H9 (cell line): ENCODE results near the gene PKNOX2. TPM values are rescaled to one million over a fixed set of nuclear protein-coding genes. Genes with fewer than 3 reads are reported as not detected.

Experiments used
- DNase-seq: peaks from one replicate; pipeline ENCODE4 v3.0.0-alpha.2; 2017
- H2AFZ ChIP-seq: one replicate; pipeline ENCODE4 v1.6.1; 2013; ENCODE audit warnings: mild to moderate bottlenecking, low read length, control low read depth, moderate library complexity
- H2AK5ac ChIP-seq: 2 replicates; pipeline ENCODE4 v1.6.1; 2013; ENCODE audit warnings: low read length, control low read depth, mixed read lengths; ENCODE audit not compliant: insufficient read length
- H2BK120ac ChIP-seq: one replicate; pipeline ENCODE4 v1.6.1; 2013; ENCODE audit warnings: low read depth, mild to moderate bottlenecking, low read length, control low read depth, inconsistent platforms; ENCODE audit not compliant: poor library complexity, severe bottlenecking
- H2BK12ac ChIP-seq: 2 replicates; pipeline ENCODE4 v1.6.1; 2013; ENCODE audit warnings: low read length, control low read depth, mixed read lengths, low read depth; ENCODE audit not compliant: insufficient read length
- H2BK15ac ChIP-seq: 2 replicates; pipeline ENCODE4 v1.6.1; 2013; ENCODE audit warnings: low read depth, low read length, control low read depth
- H2BK20ac ChIP-seq: one replicate; pipeline ENCODE4 v1.6.1; 2013; ENCODE audit warnings: low read depth, mild to moderate bottlenecking, low read length, control low read depth, inconsistent platforms; ENCODE audit not compliant: poor library complexity, severe bottlenecking
- H2BK5ac ChIP-seq: 2 replicates; pipeline ENCODE4 v1.6.1; 2013; ENCODE audit warnings: low read length, control low read depth, mixed read lengths; ENCODE audit not compliant: insufficient read length
- H3K14ac ChIP-seq: 2 replicates; pipeline ENCODE4 v1.6.1; 2013; ENCODE audit warnings: low read length, control low read depth; ENCODE audit not compliant: insufficient read depth
- H3K18ac ChIP-seq: 2 replicates; pipeline ENCODE4 v1.6.1; 2013; ENCODE audit warnings: low read depth, mild to moderate bottlenecking, mixed read lengths, low read length, control low read depth; ENCODE audit not compliant: insufficient read length
- H3K23ac ChIP-seq: 2 replicates; pipeline ENCODE4 v1.6.1; 2013; ENCODE audit warnings: low read length, control low read depth, mixed read lengths, low read depth; ENCODE audit not compliant: insufficient read length
- H3K23me2 ChIP-seq: 2 replicates; pipeline ENCODE4 v1.6.1; 2013; ENCODE audit warnings: low read depth, mild to moderate bottlenecking, mixed read lengths, low read length, control low read depth; ENCODE audit not compliant: insufficient read length, poor library complexity, severe bottlenecking
- H3K27ac ChIP-seq: 2 replicates; pipeline ENCODE4 v1.5.1; 2013; ENCODE audit warnings: low read length, control low read depth, mixed read lengths, low read depth; ENCODE audit not compliant: insufficient read length
- H3K27me3 ChIP-seq: 2 replicates; pipeline ENCODE4 v1.6.1; 2013; ENCODE audit warnings: low read length, control low read depth, inconsistent platforms; ENCODE audit not compliant: insufficient read depth
- H3K4ac ChIP-seq: 2 replicates; pipeline ENCODE4 v1.6.1; 2013; ENCODE audit warnings: low read depth, mild to moderate bottlenecking, control low read depth, inconsistent platforms, low read length, moderate library complexity
- H3K4me1 ChIP-seq: 2 replicates; pipeline ENCODE4 v1.6.1; 2013; ENCODE audit warnings: low read length, control low read depth, inconsistent platforms; ENCODE audit not compliant: insufficient read depth
- H3K4me2 ChIP-seq: 2 replicates; pipeline ENCODE4 v1.6.1; 2013; ENCODE audit warnings: low read length, control low read depth, mixed read lengths; ENCODE audit not compliant: insufficient read length, insufficient read depth
- H3K56ac ChIP-seq: 2 replicates; pipeline ENCODE4 v1.6.1; 2013; ENCODE audit warnings: low read depth, mild to moderate bottlenecking, mixed read lengths, low read length, control low read depth; ENCODE audit not compliant: insufficient read length
- H3K79me1 ChIP-seq: 2 replicates; pipeline ENCODE4 v1.6.1; 2013; ENCODE audit warnings: low read depth, mild to moderate bottlenecking, moderate library complexity, low read length, control low read depth, inconsistent platforms; ENCODE audit not compliant: insufficient read depth, poor library complexity, severe bottlenecking
- H3K79me2 ChIP-seq: 2 replicates; pipeline ENCODE4 v1.6.1; 2013; ENCODE audit warnings: low read length, control low read depth, inconsistent platforms; ENCODE audit not compliant: insufficient read depth
- H3K9ac ChIP-seq: 2 replicates; pipeline ENCODE4 v1.6.1; 2013; ENCODE audit warnings: low read length, control low read depth, mixed read lengths; ENCODE audit not compliant: insufficient read length; ENCODE audit errors: extremely low read depth
- H3K9me3 ChIP-seq: one replicate; pipeline ENCODE4 v1.6.1; 2013; ENCODE audit warnings: low read depth, low read length, inconsistent platforms; ENCODE audit not compliant: control insufficient read depth
- H3T11ph ChIP-seq: one replicate; pipeline ENCODE4 v1.6.1; 2013; ENCODE audit warnings: mild to moderate bottlenecking, low read length, control low read depth, inconsistent platforms
- H4K20me1 ChIP-seq: one replicate; pipeline ENCODE4 v1.6.1; 2013; ENCODE audit not compliant: control insufficient read depth, insufficient read length, insufficient read depth
- H4K5ac ChIP-seq: 2 replicates; pipeline ENCODE4 v1.6.1; 2013; ENCODE audit warnings: low read depth, mild to moderate bottlenecking, mixed read lengths, low read length, control low read depth; ENCODE audit not compliant: insufficient read length
- H4K8ac ChIP-seq: replicated peaks from 2 replicates; pipeline ENCODE4 v1.6.1; 2013; ENCODE audit warnings: low read length, control low read depth, mixed read lengths, low read depth; ENCODE audit not compliant: insufficient read length
- H4K91ac ChIP-seq: 2 replicates; pipeline ENCODE4 v1.6.1; 2013; ENCODE audit warnings: low read depth, mild to moderate bottlenecking, moderate library complexity, mixed read lengths, low read length, control low read depth; ENCODE audit not compliant: insufficient read length
- H3K27ac Mint-ChIP-seq, 3 experiments: 2 replicates in 2 of 3; 3 replicates in 1 of 3; pipeline ENCODE4 v1.8.0; 2020 to 2021; ENCODE audit warnings: mixed read lengths in 3 of 3, mild to moderate bottlenecking in 1 of 3, moderate library complexity in 1 of 3
- H3K27me3 Mint-ChIP-seq: 2 replicates; pipeline ENCODE4 v1.8.0; 2021; ENCODE audit warnings: low read depth, mild to moderate bottlenecking, moderate library complexity, mixed read lengths
- H3K36me3 Mint-ChIP-seq, 3 experiments: 2 replicates in 2 of 3; 3 replicates in 1 of 3; pipeline ENCODE4 v1.8.0; 2020 to 2021; ENCODE audit warnings: low read depth in 3 of 3, mixed read lengths in 3 of 3; ENCODE audit not compliant: insufficient read depth in 1 of 3
- H3K4me1 Mint-ChIP-seq, 2 experiments: 2 replicates each; pipeline ENCODE4 v1.8.0; 2020; ENCODE audit warnings: mixed read lengths in 2 of 2
- H3K4me3 Mint-ChIP-seq, 2 experiments: 2 replicates in 1 of 2; 3 replicates in 1 of 2; pipeline ENCODE4 v1.8.0; 2020 to 2021; ENCODE audit warnings: mild to moderate bottlenecking in 2 of 2, mixed read lengths in 2 of 2, moderate library complexity in 1 of 2
- H3K9me3 Mint-ChIP-seq, 2 experiments: 2 replicates in 1 of 2; 3 replicates in 1 of 2; pipeline ENCODE4 v1.8.0; 2020; ENCODE audit warnings: mild to moderate bottlenecking in 2 of 2, mixed read lengths in 2 of 2, moderate library complexity in 1 of 2
- CTCF ChIP-seq: fragments of 200-600 bp; sonication (generic); conservative IDR thresholded peaks from 3 replicates; pipeline ENCODE4 v1.8.0; 2021; ENCODE audit warnings: antibody characterized with exemption, mild to moderate bottlenecking
- WGBS: extraction: QIAGEN DNeasy Blood & Tissue Kit; methylation state at CpG from one replicate; pipeline ENCODE4 v1.1.7; 2013; ENCODE audit warnings: missing lambda C conversion rate, low lambda C conversion rate, mixed read lengths; ENCODE audit not compliant: insufficient read length; ENCODE audit errors: extremely low coverage; 5-methylcytosine and 5-hydroxymethylcytosine counted together
- total RNA-seq: library from RNA; stranded (reverse); gene quantifications from 2 replicates; pipeline ENCODE4 v1.2.1, GENCODE V29; 2021

Gene PKNOX2
- total RNA-seq, 1 experiment from 2014 or later = 1.3 TPM

GRCh38 chr11:125280646-125281045, 116.1 kb downstream of the PKNOX2 start:
- no peak overlapping the region for H3K56ac ChIP-seq
- TF ChIP-seq CTCF = no peak
- H4K5ac ChIP-seq = no peak overlapping the region
- H2BK5ac ChIP-seq = no peak overlapping the region
- H3K79me2 ChIP-seq = no peaks in the 10 kb centered on the region
- H3K4me1 Mint-ChIP-seq = peaks cover 3 to 5% of the 10 kb centered on the region in 2 experiments
- WGBS = no CpG with 5 or more reads among the region's 5 CpGs
- H3K23me2 ChIP-seq = no peaks in the 10 kb centered on the region
- no peaks in the 10 kb centered on the region for H3K4me1 ChIP-seq
- no peak overlapping the region for H3K4ac ChIP-seq
- no peaks in the 10 kb centered on the region for H3K79me1 ChIP-seq
- no peak overlapping the region for H3K27ac ChIP-seq
- H3K18ac ChIP-seq = no peak overlapping the region
- no peaks in the 10 kb centered on the region for H3K27me3 ChIP-seq
- H2BK15ac ChIP-seq = no peak overlapping the region
- no peak overlapping the region for H2BK20ac ChIP-seq
- H3K4me2 ChIP-seq = no peak overlapping the region
- no peaks in the 10 kb centered on the region for H3K9me3 Mint-ChIP-seq
- no peak overlapping the region for H2BK120ac ChIP-seq
- H3K27me3 Mint-ChIP-seq = no peaks in the 10 kb centered on the region; the same call in none of the 2 replicates
- no peak overlapping the region for H2AFZ ChIP-seq
- no peak overlapping the region for H3K27ac Mint-ChIP-seq
- H4K20me1 ChIP-seq = no peaks in the 10 kb centered on the region
- no peak overlapping the region for H3K4me3 Mint-ChIP-seq
- DNase-seq = no peak
- no peaks in the 10 kb centered on the region for H3K36me3 Mint-ChIP-seq
- H3K23ac ChIP-seq = no peak overlapping the region
- H2AK5ac ChIP-seq = no peak overlapping the region
- no peak overlapping the region for H4K91ac ChIP-seq
- no peak overlapping the region for H3T11ph ChIP-seq
- no peaks in the 10 kb centered on the region for H3K9me3 ChIP-seq
- H3K9ac ChIP-seq = no peak overlapping the region
- no peak overlapping the region for H2BK12ac ChIP-seq
- H3K14ac ChIP-seq = no peak overlapping the region
- no peak overlapping the region for H4K8ac ChIP-seq
